ENCODE measurements around the gene SLC52A1. TPM values are rescaled to one million over a fixed set of nuclear protein-coding genes. Genes with fewer than 3 reads are reported as not detected.
A peak's percentile ranks its signal among the peaks of the same experiment; 100 is the strongest.

Gene SLC52A1
- total and polyA plus RNA-seq, 2 of the 13 experiments (the other 11 are each of a cell fraction or from before 2014, with no cell fraction given) = 0.03 to 0.13 TPM

GRCh38 chr17:5020502-5021023 lies 14.7 kb downstream of the SLC52A1 start:
- Histone ChIP-seq H3K9me3 (ENCODE audit: low read length) (no peaks in the 10 kb centered on the region), H3K9ac (ENCODE audit: insufficient read depth, low read depth, low read length) (no peak overlapping the region), H4K20me1 (ENCODE audit: insufficient read depth, low read length) (no peaks in the 10 kb centered on the region), H3K79me2 (ENCODE audit: insufficient read depth, low read length) (no peaks in the 10 kb centered on the region), H3K36me3 (replicated peaks in 1 of 2; ENCODE audit: control insufficient read depth in 1 of 2, insufficient read depth in 2 of 2, low read length in 2 of 2) (peaks cover 28 to 63% of the 10 kb centered on the region in 2 experiments), H3K4me3 (replicated peaks in 1 of 3; ENCODE audit: insufficient read depth in 1 of 3, low read depth in 2 of 3, low read length in 3 of 3) (no peak overlapping the region), H3K4me1 (ENCODE audit: insufficient read depth, low read length) (no peaks in the 10 kb centered on the region), H3K27me3 (ENCODE audit: control insufficient read depth in 1 of 2, insufficient read depth in 2 of 2, low read length in 2 of 2) (no peaks in the 10 kb centered on the region), H2AFZ (ENCODE audit: low read length) (no peak overlapping the region), H3K27ac (ENCODE audit: extremely low read length, insufficient read depth, low read length) (no peak overlapping the region), H3K4me2 (ENCODE audit: low read depth, low read length) (no peak overlapping the region)
- no peak for TF ChIP-seq ZNF691 (CRISPR knock-in tag; IDR thresholded peaks at IDR 0.05; ENCODE audit: borderline replicate concordance, low read depth)
- TF ChIP-seq ZBTB3 (CRISPR knock-in tag; IDR thresholded peaks at IDR 0.05; ENCODE audit: borderline replicate concordance, low read depth) = no peak
- no peak for TF ChIP-seq HMG20A (CRISPR knock-in tag; IDR thresholded peaks at IDR 0.05; ENCODE audit: borderline replicate concordance)
- no peak for TF ChIP-seq ZNF382 (CRISPR knock-in tag; IDR thresholded peaks at IDR 0.05; ENCODE audit: borderline replicate concordance)
- TF ChIP-seq ZNF652 (CRISPR knock-in tag; IDR thresholded peaks at IDR 0.05; ENCODE audit: borderline replicate concordance, low read depth) = no peak
- POLR2A ChIA-PET = no interaction called here
- DNase-seq (ENCODE audit: low spot score) (no peak), ATAC-seq (no peak), FAIRE-seq (no peak)
- CTCF ChIA-PET (ENCODE audit: low intra/inter-chr PET ratio, low total read pairs) = no interaction called here
- 97% methylated on average over 20 of the region's 20 CpGs for WGBS (ENCODE audit: low lambda C conversion rate)
- in situ Hi-C loops (cut with HindIII; ENCODE audit: extremely low pct_ligation_motif_present, low pct_unique_long_range_greater_than_20kb) = no loop called here
- intact Hi-C loops (cut with micrococcal nuclease; ENCODE audit: unreplicated experiment) = no loop called here
- BruUV-seq (replicated peaks) = no TSS peak

GRCh38 chr17:5019475-5019956 lies 15.7 kb downstream of the SLC52A1 start:
- CTCF ChIA-PET (ENCODE audit: low intra/inter-chr PET ratio, low total read pairs) = no interaction called here
- in situ Hi-C loops (cut with HindIII; ENCODE audit: extremely low pct_ligation_motif_present, low pct_unique_long_range_greater_than_20kb) (no loop called here), intact Hi-C loops (cut with micrococcal nuclease; ENCODE audit: unreplicated experiment) (no loop called here)
- ATAC-seq (peak; percentile 34), DNase-seq (ENCODE audit: low spot score) (no peak), FAIRE-seq (no peak)
- Histone ChIP-seq H3K27me3 (ENCODE audit: control insufficient read depth in 1 of 2, insufficient read depth in 2 of 2, low read length in 2 of 2) (no peaks in the 10 kb centered on the region), H2AFZ (ENCODE audit: low read length) (no peak overlapping the region), H3K4me1 (ENCODE audit: insufficient read depth, low read length) (no peaks in the 10 kb centered on the region), H3K9me3 (ENCODE audit: low read length) (no peaks in the 10 kb centered on the region), H3K79me2 (ENCODE audit: insufficient read depth, low read length) (no peaks in the 10 kb centered on the region), H3K4me2 (ENCODE audit: low read depth, low read length) (no peak overlapping the region), H3K36me3 (replicated peaks in 1 of 2; ENCODE audit: control insufficient read depth in 1 of 2, insufficient read depth in 2 of 2, low read length in 2 of 2) (peaks cover 32 to 70% of the 10 kb centered on the region in 2 experiments), H3K9ac (ENCODE audit: insufficient read depth, low read depth, low read length) (no peak overlapping the region), H4K20me1 (ENCODE audit: insufficient read depth, low read length) (no peaks in the 10 kb centered on the region), H3K27ac (ENCODE audit: extremely low read length, insufficient read depth, low read length) (no peak overlapping the region), H3K4me3 (replicated peaks in 1 of 3; ENCODE audit: insufficient read depth in 1 of 3, low read depth in 2 of 3, low read length in 3 of 3) (no peak overlapping the region)
- POLR2A ChIA-PET = interaction anchor here (1.7 kb wide), 1 partner anchor 13 kb away, joined by 4 read pairs; no protein-coding TSS in a partner anchor
- BruUV-seq (replicated peaks) = no TSS peak
- no CpG with 5 or more reads among the region's 1 CpG for WGBS (ENCODE audit: low lambda C conversion rate)
- no peak for TF ChIP-seq NFIC (IDR thresholded peaks at IDR 0.05; ENCODE audit: low read length)
- TF ChIP-seq ZNF609 (CRISPR knock-in tag; IDR thresholded peaks at IDR 0.05; ENCODE audit: borderline replicate concordance) = no peak
- TF ChIP-seq MNT (IDR thresholded peaks at IDR 0.05) = 0 out of 2 replicates have a peak, but pooled peaks have one; percentile 14
- TF ChIP-seq ZNF143 (CRISPR knock-in tag; IDR thresholded peaks at IDR 0.05) = peak; percentile 73
- TF ChIP-seq THAP11 (CRISPR knock-in tag; IDR thresholded peaks at IDR 0.05) = peak; percentile 81

Data from HepG2 (cell line).